BE2C (cell line): ENCODE measurements around the gene LRATD1.
"Not testable (repeated sequence)": the region's sequence is repeated elsewhere in the genome, so short reads cannot be mapped to it uniquely, and the experiment has no call there.

Experiments used
- DNase-seq: peaks from one replicate; pipeline ENCODE4 v3.0.0-alpha.2; 2020
- H3K27me3 ChIP-seq: fragments of 250-450 bp; sonication (Bioruptor Pico); 2 replicates; pipeline ENCODE4 v1.5.1; 2020; ENCODE audit warnings: mild to moderate bottlenecking
- H3K36me3 ChIP-seq: fragments of 250-450 bp; sonication (Bioruptor Pico); 2 replicates; pipeline ENCODE4 v1.5.1; 2020; ENCODE audit warnings: mild to moderate bottlenecking
- H3K4me1 ChIP-seq: fragments of 250-450 bp; sonication (Bioruptor Pico); 2 replicates; pipeline ENCODE4 v1.5.1; 2020
- H3K4me3 ChIP-seq: 2 replicates; pipeline ENCODE4 v1.5.1; 2011; ENCODE audit warnings: low read depth, low read length
- H3K9me3 ChIP-seq: fragments of 250-450 bp; sonication (Bioruptor Pico); 2 replicates; pipeline ENCODE4 v1.5.1; 2020
- CTCF ChIP-seq: IDR thresholded peaks from 2 replicates; pipeline ENCODE4 v1.5.1; 2012; ENCODE audit warnings: mild to moderate bottlenecking, low read depth, low read length

Gene LRATD1

GRCh38 chr2:14616342-14616741, 16.2 kb upstream of the LRATD1 start:
- Histone ChIP-seq H3K9me3 (no peaks in the 10 kb centered on the region), H3K4me3 (no peak overlapping the region), H3K27me3 (peaks cover 3% of the 10 kb centered on the region; the same call in 1 of the 2 replicates), H3K4me1 (no peaks in the 10 kb centered on the region), H3K36me3 (no peaks in the 10 kb centered on the region)
- no peak for DNase-seq
- no peak for TF ChIP-seq CTCF

GRCh38 chr2:14616950-14617349, 15.6 kb upstream of the LRATD1 start:
- H3K27me3 ChIP-seq = no peaks in the 10 kb centered on the region
- H3K4me1 ChIP-seq = no peaks in the 10 kb centered on the region
- no peak overlapping the region for H3K4me3 ChIP-seq
- no peaks in the 10 kb centered on the region for H3K9me3 ChIP-seq
- no peak for DNase-seq
- no peak for TF ChIP-seq CTCF
- no peaks in the 10 kb centered on the region for H3K36me3 ChIP-seq

- Histone ChIP-seq H3K9me3 (no peaks in the 10 kb centered on the region), H3K4me3 (no peak overlapping the region), H3K36me3 (no peaks in the 10 kb centered on the region), H3K4me1 (no peaks in the 10 kb centered on the region), H3K27me3 (no peaks in the 10 kb centered on the region; the same call in 1 of the 2 replicates)
- no peak for DNase-seq
- TF ChIP-seq CTCF = no peak
Measured at GRCh38 chr2:14619441-14619840, 13.1 kb upstream of the LRATD1 start.

- TF ChIP-seq CTCF = no peak
- Histone ChIP-seq H3K36me3 (no peaks in the 10 kb centered on the region), H3K27me3 (peaks cover 5% of the 10 kb centered on the region; the same call in 1 of the 2 replicates), H3K4me1 (no peaks in the 10 kb centered on the region), H3K9me3 (no peaks in the 10 kb centered on the region), H3K4me3 (no peak overlapping the region)
- DNase-seq = no peak
Measured at GRCh38 chr2:14621114-14621513, 11.4 kb upstream of the LRATD1 start.

GRCh38 chr2:14621906-14622549, 10.5 kb upstream of the LRATD1 start:
- TF ChIP-seq CTCF = no peak
- Histone ChIP-seq H3K4me1 (no peaks in the 10 kb centered on the region), H3K9me3 (no peaks in the 10 kb centered on the region), H3K27me3 (peaks cover 7% of the 10 kb centered on the region; the same call in 1 of the 2 replicates), H3K36me3 (no peaks in the 10 kb centered on the region), H3K4me3 (no peak overlapping the region)
- no peak for DNase-seq

- H3K4me3 ChIP-seq, H3K36me3 ChIP-seq, H3K9me3 ChIP-seq, H3K4me1 ChIP-seq, DNase-seq: not testable (repeated sequence)
- peaks cover 11% of the 10 kb centered on the region for H3K27me3 ChIP-seq
Measured at GRCh38 chr2:14622550-14622939, 10.0 kb upstream of the LRATD1 start.
